Measurements from ENCODE around the gene GPC5. TPM values are rescaled to one million over a fixed set of nuclear protein-coding genes. Genes with fewer than 3 reads are reported as not detected.
A peak's percentile ranks its signal among the peaks of the same experiment; 100 is the strongest.

The GPC5 gene
- total and polyA plus RNA-seq, 2 of the 8 experiments (the other 6 are each of a cell fraction or from before 2014, with no cell fraction given), result 0.20 to 0.39 TPM

DNA sequence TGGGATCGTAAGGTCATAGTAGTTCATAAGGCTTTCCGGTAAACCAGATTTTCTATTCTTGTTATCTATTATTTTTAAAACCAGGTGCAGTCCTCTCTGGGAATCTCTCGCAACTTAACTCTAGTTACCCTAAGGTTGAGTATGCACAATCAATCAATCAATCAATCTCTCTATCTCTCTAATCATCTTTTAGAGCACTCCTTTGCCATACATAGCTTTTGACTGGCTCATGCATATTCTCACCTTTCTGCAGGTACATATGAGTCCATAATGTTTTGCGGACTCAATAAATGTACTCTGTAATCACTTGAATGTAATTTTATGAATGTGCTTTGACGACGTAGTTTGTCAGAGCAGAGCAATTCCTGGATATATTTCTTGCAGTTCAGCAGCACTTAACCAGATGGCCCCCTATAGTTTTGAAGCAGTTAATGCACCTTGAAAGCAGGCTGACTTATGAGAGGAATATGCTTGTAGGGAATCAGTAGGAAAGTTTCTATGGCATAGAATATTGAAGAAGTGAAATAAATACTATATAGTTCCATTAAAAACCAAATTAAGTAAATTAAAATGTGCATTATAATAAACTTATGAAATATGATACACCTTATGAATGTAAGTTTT, 524.7 kb downstream of the GPC5 start:
- no peak overlapping the region for H2AK5ac ChIP-seq (ENCODE audit: low read depth, low read length)
- no peaks in the 10 kb centered on the region for H3K79me2 ChIP-seq (ENCODE audit: control insufficient read depth in 1 of 2, insufficient read depth in 2 of 2, low read length in 2 of 2)
- ChIA-PET POLR2A (ENCODE audit: partially characterized antibody) (no interaction called here), CTCF (ENCODE audit: partially characterized antibody) (interaction anchor here (0.8 to 1.4 kb wide), 3 partner anchors 11 to 24 kb away, joined by 3 to 5 read pairs (median 4); no protein-coding TSS in a partner anchor)
- no peak overlapping the region for H3K14ac ChIP-seq (ENCODE audit: insufficient read length)
- no peaks in the 10 kb centered on the region for H4K20me1 ChIP-seq (replicated peaks in 1 of 2; ENCODE audit: control insufficient read depth in 1 of 2, insufficient read depth in 2 of 2, low read length in 2 of 2)
- H3K79me1 ChIP-seq (ENCODE audit: low read depth, low read length), result no peaks in the 10 kb centered on the region
- H2BK20ac ChIP-seq (ENCODE audit: low read length), result no peak overlapping the region
- FAIRE-seq, result peak; percentile 45
- H3K18ac ChIP-seq (ENCODE audit: extremely low read depth, low read length), result no peak overlapping the region
- H4K5ac ChIP-seq (ENCODE audit: insufficient read length, low read depth, low read length), result no peak overlapping the region
- no peaks in the 10 kb centered on the region for H3K27me3 ChIP-seq (replicated peaks in 1 of 4; ENCODE audit: control insufficient read depth in 3 of 4, extremely low read depth in 1 of 4, insufficient read depth in 3 of 4, low read length in 3 of 4)
- H2BK15ac ChIP-seq (ENCODE audit: low read length), result no peak overlapping the region
- no peak overlapping the region for H3K4ac ChIP-seq (replicated peaks; ENCODE audit: insufficient read length, low read depth, low read length)
- H3K4me2 ChIP-seq (ENCODE audit: insufficient read depth in 1 of 2, low read depth in 2 of 2, low read length in 2 of 2), result no peak overlapping the region
- no peak overlapping the region for H4K91ac ChIP-seq (replicated peaks; ENCODE audit: insufficient read length, low read length)
- no peaks in the 10 kb centered on the region for H3K9me3 ChIP-seq (ENCODE audit: insufficient read depth in 2 of 2, low read depth in 1 of 2, low read length in 1 of 2)
- DNase-seq (ENCODE audit: low read depth in 1 of 2, low spot score in 2 of 2), result no peak
- no peak overlapping the region for H2AFZ ChIP-seq (ENCODE audit: low read length)
- no peaks in the 10 kb centered on the region for H3K23me2 ChIP-seq (ENCODE audit: low read depth, low read length)
- no peak overlapping the region for H2BK5ac ChIP-seq (ENCODE audit: low read depth, low read length)
- no peaks in the 10 kb centered on the region for H3K4me1 ChIP-seq (replicated peaks in 1 of 4; ENCODE audit: control insufficient read depth in 3 of 4, insufficient read depth in 4 of 4, low read length in 3 of 4)
- H3K27ac ChIP-seq (ENCODE audit: low read depth, low read length), result no peak overlapping the region
- H3K9ac ChIP-seq (replicated peaks in 1 of 4; ENCODE audit: extremely low read depth in 1 of 4, low read depth in 3 of 4, low read length in 3 of 4), result no peak overlapping the region
- no peak overlapping the region for H2BK120ac ChIP-seq (replicated peaks; ENCODE audit: low read depth, low read length)
- TF ChIP-seq RFX5 (IDR thresholded peaks at IDR 0.05; ENCODE audit: borderline replicate concordance, low read depth, low read length) (no peak), BACH1 (IDR thresholded peaks at IDR 0.05; ENCODE audit: low read length) (no peak), EZH2 (IDR thresholded peaks at IDR 0.05; ENCODE audit: low read depth, low read length, severe bottlenecking) (no peak), NANOG (IDR thresholded peaks at IDR 0.05; ENCODE audit: insufficient read depth, low read depth, low read length, poor library complexity, severe bottlenecking) (no peak), SP2 (IDR thresholded peaks at IDR 0.05; ENCODE audit: low read length) (no peak), RAD21 (IDR thresholded peaks at IDR 0.05 in 1 of 2, conservative IDR thresholded peaks at IDR 0.05 in 1 of 2; ENCODE audit: low read depth in 2 of 2, low read length in 2 of 2) (peak; percentile 29 to 52), CBX8 (IDR thresholded peaks at IDR 0.05; ENCODE audit: borderline replicate concordance, low read depth, low read length) (no peak), JUN (IDR thresholded peaks at IDR 0.05; ENCODE audit: low read depth, low read length) (no peak)
- TF ChIP-seq, protein P1, sequence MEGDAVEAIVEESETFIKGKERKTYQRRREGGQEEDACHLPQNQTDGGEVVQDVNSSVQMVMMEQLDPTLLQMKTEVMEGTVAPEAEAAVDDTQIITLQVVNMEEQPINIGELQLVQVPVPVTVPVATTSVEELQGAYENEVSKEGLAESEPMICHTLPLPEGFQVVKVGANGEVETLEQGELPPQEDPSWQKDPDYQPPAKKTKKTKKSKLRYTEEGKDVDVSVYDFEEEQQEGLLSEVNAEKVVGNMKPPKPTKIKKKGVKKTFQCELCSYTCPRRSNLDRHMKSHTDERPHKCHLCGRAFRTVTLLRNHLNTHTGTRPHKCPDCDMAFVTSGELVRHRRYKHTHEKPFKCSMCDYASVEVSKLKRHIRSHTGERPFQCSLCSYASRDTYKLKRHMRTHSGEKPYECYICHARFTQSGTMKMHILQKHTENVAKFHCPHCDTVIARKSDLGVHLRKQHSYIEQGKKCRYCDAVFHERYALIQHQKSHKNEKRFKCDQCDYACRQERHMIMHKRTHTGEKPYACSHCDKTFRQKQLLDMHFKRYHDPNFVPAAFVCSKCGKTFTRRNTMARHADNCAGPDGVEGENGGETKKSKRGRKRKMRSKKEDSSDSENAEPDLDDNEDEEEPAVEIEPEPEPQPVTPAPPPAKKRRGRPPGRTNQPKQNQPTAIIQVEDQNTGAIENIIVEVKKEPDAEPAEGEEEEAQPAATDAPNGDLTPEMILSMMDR (IDR thresholded peaks at IDR 0.05; ENCODE audit: control extremely low read depth in 1 of 3, insufficient read depth in 1 of 3, low read depth in 1 of 3, low read length in 3 of 3), result peak in 2 of 3 experiments; percentile 3 to 62; a peak in 2 of 4 replicates
- H3K36me3 ChIP-seq (ENCODE audit: control insufficient read depth in 2 of 4, insufficient read depth in 4 of 4, low read length in 3 of 4), result no peaks in the 10 kb centered on the region
- H4K8ac ChIP-seq (ENCODE audit: extremely low read depth, insufficient read depth, low read length), result no peak overlapping the region
- no peak overlapping the region for H2BK12ac ChIP-seq (ENCODE audit: low read depth, low read length)
- H3K56ac ChIP-seq (replicated peaks; ENCODE audit: insufficient read length, low read depth, low read length), result no peak overlapping the region
- WGBS, 2 experiments (ENCODE audit: extremely low coverage in 1 of 2, insufficient coverage in 1 of 2, insufficient read length in 1 of 2, insufficient replicate concordance in 2 of 2, low coverage in 1 of 2, low lambda C conversion rate in 2 of 2, missing lambda C conversion rate in 1 of 2), result 87% methylated on average over 6 of the region's 6 CpGs; no CpG with 5 or more reads in 1 of the 2 experiments
- H3K23ac ChIP-seq (ENCODE audit: insufficient read length), result no peak overlapping the region
- H3K4me3 ChIP-seq (ENCODE audit: extremely low read depth in 1 of 4, insufficient read depth in 2 of 4, low read depth in 3 of 4, low read length in 4 of 4), result no peak overlapping the region

All from H1 (cell line).